PC-9 (cell line): ENCODE measurements around the gene OR5H15. TPM values are rescaled to one million over a fixed set of nuclear protein-coding genes. Genes with fewer than 3 reads are reported as not detected.

Experiments used
- BruUV-seq: library from RNA; stranded (reverse); fragments of 400-500 nt; replicated peaks from 2 replicates; lab custom pipeline; 2021; lab: Mats Ljungman, UMichigan
- CTCF ChIA-PET: fragments of 300-600 bp; sonication (Branson Sonifier 250); formaldehyde crosslinking; loops from one replicate; lab custom pipeline; 2022; ENCODE audit warnings: antibody characterized with exemption; lab: Charles Lee
- POLR2A ChIA-PET: fragments of 300-600 bp; sonication (Branson Sonifier 250); formaldehyde crosslinking; loops from one replicate; lab custom pipeline; 2022; ENCODE audit warnings: antibody characterized with exemption; ENCODE audit not compliant: unreplicated experiment; lab: Charles Lee
- DNase-seq, 2 experiments: peaks; one replicate each; pipeline versions ENCODE4 v3.0.0 to v3.0.0-alpha.2; 2015 to 2022; ENCODE audit warnings: mixed read lengths in 1 of 2
- H2AFZ ChIP-seq: fragments of 200-600 bp; sonication (generic); 2 replicates; pipeline ENCODE4 v1.8.1; 2017; ENCODE audit warnings: antibody characterized with exemption
- H3F3A ChIP-seq: fragments of 200-600 bp; sonication (generic); 2 replicates; pipeline ENCODE4 v1.8.1; 2017; ENCODE audit warnings: antibody characterized with exemption, mild to moderate bottlenecking, low read depth; ENCODE audit not compliant: insufficient read depth
- H3K27ac ChIP-seq: fragments of 200-600 bp; sonication (generic); 2 replicates; pipeline ENCODE4 v1.6.1; 2016; ENCODE audit warnings: mixed run types
- H3K27me3 ChIP-seq: fragments of 200-600 bp; sonication (generic); 2 replicates; pipeline ENCODE4 v1.6.1; 2016; ENCODE audit warnings: low read depth, mixed run types; ENCODE audit not compliant: insufficient read depth
- H3K36me3 ChIP-seq: fragments of 200-600 bp; sonication (generic); 2 replicates; pipeline ENCODE4 v1.6.1; 2016; ENCODE audit warnings: low read depth, mixed run types
- H3K4me1 ChIP-seq: fragments of 200-600 bp; sonication (generic); replicated peaks from 2 replicates; pipeline ENCODE4 v1.6.1; 2016; ENCODE audit warnings: mixed run types; ENCODE audit not compliant: insufficient read depth
- H3K4me2 ChIP-seq: fragments of 200-600 bp; sonication (generic); 2 replicates; pipeline ENCODE4 v1.6.1; 2017; ENCODE audit warnings: mixed run types
- H3K4me3 ChIP-seq: fragments of 200-600 bp; sonication (generic); 2 replicates; pipeline ENCODE4 v1.6.1; 2016; ENCODE audit warnings: mixed run types
- H3K79me2 ChIP-seq: fragments of 200-600 bp; sonication (generic); 2 replicates; pipeline ENCODE4 v1.6.1; 2017; ENCODE audit warnings: low read depth, mixed run types
- H3K9me2 ChIP-seq: fragments of 200-600 bp; sonication (generic); 2 replicates; pipeline ENCODE4 v1.8.1; 2017; ENCODE audit warnings: mild to moderate bottlenecking; ENCODE audit not compliant: insufficient read depth
- H3K9me3 ChIP-seq: fragments of 200-600 bp; sonication (generic); 2 replicates; pipeline ENCODE4 v1.8.1; 2016; ENCODE audit warnings: low read depth; ENCODE audit not compliant: insufficient read depth
- H4K20me1 ChIP-seq: fragments of 200-600 bp; sonication (generic); 2 replicates; pipeline ENCODE4 v1.8.1; 2017; ENCODE audit not compliant: insufficient read depth
- EZH2 ChIP-seq: fragments of 200-600 bp; sonication (generic); IDR thresholded peaks from 2 replicates; pipeline ENCODE4 v1.8.0; 2017; ENCODE audit warnings: antibody characterized with exemption, low read depth
- intact Hi-C: fragments of 100-400 bp; cut with micrococcal nuclease; formaldehyde crosslinking; loops from one replicate; pipeline ENCODE4 v1.10.0; 2022; ENCODE audit not compliant: unreplicated experiment
- total RNA-seq: library from RNA; stranded (reverse); gene quantifications from 2 replicates; pipeline ENCODE4 v1.2.3, GENCODE V29; 2021
- TF ChIP-seq, protein P1 (sequence below): fragments of 200-600 bp; sonication (generic); conservative IDR thresholded peaks from 2 replicates; pipeline ENCODE4 v1.6.1; 2017; ENCODE audit warnings: mixed run types, antibody characterized with exemption, mild to moderate bottlenecking, moderate library complexity

The OR5H15 gene
- total RNA-seq, 1 experiment from 2014 or later, result not detected

DNA sequence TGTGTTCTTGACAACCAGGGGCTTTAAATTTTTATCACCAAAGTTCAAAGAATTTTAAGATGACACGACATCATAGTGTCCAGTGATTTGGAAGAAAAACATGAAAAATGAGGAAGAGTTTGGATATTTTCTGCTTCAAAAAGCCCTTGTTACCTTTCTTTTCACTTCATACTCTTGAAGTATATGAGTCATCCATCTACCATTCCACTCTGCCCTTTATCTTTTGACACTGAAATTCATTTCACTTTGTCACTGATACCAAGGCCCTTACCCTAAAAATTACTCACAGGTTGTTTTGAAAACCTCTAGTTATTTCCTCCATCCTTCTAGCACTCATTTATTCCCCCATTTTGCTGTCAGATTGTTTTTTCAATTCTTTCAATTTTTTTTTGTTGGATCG, 42.7 kb downstream of the OR5H15 start:
- Histone ChIP-seq H3K36me3 (no peaks in the 10 kb centered on the region), H3F3A (no peaks in the 10 kb centered on the region), H2AFZ (no peak overlapping the region), H3K4me3 (no peak overlapping the region), H3K4me1 (peaks cover 14% of the 10 kb centered on the region), H3K27ac (peak overlapping the region; percentile 38), H3K27me3 (no peaks in the 10 kb centered on the region), H3K9me3 (no peaks in the 10 kb centered on the region), H3K4me2 (peak overlapping the region; percentile 9), H3K9me2 (no peaks in the 10 kb centered on the region), H4K20me1 (no peaks in the 10 kb centered on the region), H3K79me2 (no peaks in the 10 kb centered on the region)
- no TSS peak for BruUV-seq
- ChIA-PET POLR2A (no interaction called here), CTCF (no interaction called here)
- TF ChIP-seq, protein P1, sequence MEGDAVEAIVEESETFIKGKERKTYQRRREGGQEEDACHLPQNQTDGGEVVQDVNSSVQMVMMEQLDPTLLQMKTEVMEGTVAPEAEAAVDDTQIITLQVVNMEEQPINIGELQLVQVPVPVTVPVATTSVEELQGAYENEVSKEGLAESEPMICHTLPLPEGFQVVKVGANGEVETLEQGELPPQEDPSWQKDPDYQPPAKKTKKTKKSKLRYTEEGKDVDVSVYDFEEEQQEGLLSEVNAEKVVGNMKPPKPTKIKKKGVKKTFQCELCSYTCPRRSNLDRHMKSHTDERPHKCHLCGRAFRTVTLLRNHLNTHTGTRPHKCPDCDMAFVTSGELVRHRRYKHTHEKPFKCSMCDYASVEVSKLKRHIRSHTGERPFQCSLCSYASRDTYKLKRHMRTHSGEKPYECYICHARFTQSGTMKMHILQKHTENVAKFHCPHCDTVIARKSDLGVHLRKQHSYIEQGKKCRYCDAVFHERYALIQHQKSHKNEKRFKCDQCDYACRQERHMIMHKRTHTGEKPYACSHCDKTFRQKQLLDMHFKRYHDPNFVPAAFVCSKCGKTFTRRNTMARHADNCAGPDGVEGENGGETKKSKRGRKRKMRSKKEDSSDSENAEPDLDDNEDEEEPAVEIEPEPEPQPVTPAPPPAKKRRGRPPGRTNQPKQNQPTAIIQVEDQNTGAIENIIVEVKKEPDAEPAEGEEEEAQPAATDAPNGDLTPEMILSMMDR, result no peak
- no peak for TF ChIP-seq EZH2
- peak in 1 of 2 experiments; percentile 77 for DNase-seq
- intact Hi-C loops, result no loop called here

GRCh38 chr3:98213276-98213675, 46.8 kb downstream of the OR5H15 start:
- Histone ChIP-seq H3K27ac (no peak overlapping the region), H2AFZ (peak overlapping the region; percentile 46; the same call in 1 of the 2 replicates), H3F3A (no peaks in the 10 kb centered on the region), H3K36me3 (no peaks in the 10 kb centered on the region), H3K4me2 (no peak overlapping the region), H4K20me1 (no peaks in the 10 kb centered on the region), H3K4me1 (peaks cover 14% of the 10 kb centered on the region), H3K9me2 (no peaks in the 10 kb centered on the region), H3K79me2 (no peaks in the 10 kb centered on the region), H3K9me3 (no peaks in the 10 kb centered on the region), H3K27me3 (no peaks in the 10 kb centered on the region), H3K4me3 (no peak overlapping the region)
- DNase-seq, result no peak
- CTCF ChIA-PET, result no interaction called here
- POLR2A ChIA-PET, result no interaction called here
- TF ChIP-seq, protein P1, result no peak
- no peak for TF ChIP-seq EZH2
- BruUV-seq, result no TSS peak
- intact Hi-C loops, result no loop called here

- POLR2A ChIA-PET, result no interaction called here
Observed at GRCh38 chr3:98215051-98215450, 48.6 kb downstream of the OR5H15 start.

More at GRCh38 chr3:98215051-98215450, 48.6 kb downstream of the OR5H15 start:
- Histone ChIP-seq H3K36me3 (no peaks in the 10 kb centered on the region), H3K4me3 (no peak overlapping the region), H3K9me3 (no peaks in the 10 kb centered on the region), H3K79me2 (no peaks in the 10 kb centered on the region), H3K4me1 (no peaks in the 10 kb centered on the region), H3K9me2 (no peaks in the 10 kb centered on the region), H4K20me1 (no peaks in the 10 kb centered on the region), H3F3A (no peaks in the 10 kb centered on the region), H2AFZ (no peak overlapping the region), H3K27ac (no peak overlapping the region), H3K4me2 (no peak overlapping the region), H3K27me3 (no peaks in the 10 kb centered on the region)
- BruUV-seq, result no TSS peak
- TF ChIP-seq EZH2, result no peak
- TF ChIP-seq, protein P1, result no peak
- intact Hi-C loops, result no loop called here
- CTCF ChIA-PET, result no interaction called here
- no peak for DNase-seq

Other genes starting within 250 kb of the OR5H15 start
- 28.3 and 33.1 TPM in 2 replicates for gene RIOX2, start 194.3 kb upstream of the OR5H15 start, total RNA-seq
- not detected in 2 replicates for gene GABRR3, start 131.4 kb upstream of the OR5H15 start, total RNA-seq
- gene OR5AC2, start 79.5 kb upstream of the OR5H15 start, total RNA-seq, result not detected in 2 replicates
- not detected in 2 replicates for gene OR5H1, start 36.0 kb upstream of the OR5H15 start, total RNA-seq
- not detected in 2 replicates for gene OR5H14, start 19.2 kb upstream of the OR5H15 start, total RNA-seq
- not detected in 2 replicates for gene OR5H6, start 97.5 kb downstream of the OR5H15 start, total RNA-seq
- gene OR5H2, start 115.8 kb downstream of the OR5H15 start, total RNA-seq, result not detected in 2 replicates
- gene OR5K4, start 187.2 kb downstream of the OR5H15 start, total RNA-seq, result not detected in 2 replicates
- gene OR5K3, start 224.0 kb downstream of the OR5H15 start, total RNA-seq, result not detected in 2 replicates